GM23338 (cell line): ENCODE measurements around the gene PSORS1C1. TPM values are rescaled to one million over a fixed set of nuclear protein-coding genes. Genes with fewer than 3 reads are reported as not detected.

Experiments used
- ATAC-seq: fragments of 200-7000 bp; cut with Tn5 transposase; 3 replicates; pipeline ENCODE4 v1.9.1; 2020
- DNase-seq: peaks from one replicate; pipeline ENCODE4 v3.0.0-alpha.2; 2015; ENCODE audit warnings: low spot score
- H2AFZ ChIP-seq: fragments of 200-600 bp; sonication (generic); 2 replicates; pipeline ENCODE4 v1.8.0; 2016; ENCODE audit warnings: antibody characterized with exemption, mild to moderate bottlenecking, moderate library complexity
- H3F3A ChIP-seq: fragments of 200-600 bp; sonication (generic); replicated peaks from 2 replicates; pipeline ENCODE4 v1.8.0; 2017; ENCODE audit warnings: antibody characterized with exemption, mixed run types, low read depth
- H3K27ac ChIP-seq: fragments of 200-600 bp; sonication (generic); 2 replicates; pipeline ENCODE4 v1.6.1; 2016; ENCODE audit warnings: low read depth
- H3K27me3 ChIP-seq: fragments of 200-600 bp; sonication (generic); 2 replicates; pipeline ENCODE4 v1.8.0; 2016; ENCODE audit warnings: mild to moderate bottlenecking, mixed run types, moderate library complexity; ENCODE audit not compliant: insufficient read depth
- H3K36me3 ChIP-seq: fragments of 200-600 bp; sonication (generic); 2 replicates; pipeline ENCODE4 v1.8.0; 2016; ENCODE audit warnings: mild to moderate bottlenecking; ENCODE audit not compliant: insufficient read depth
- H3K4me1 ChIP-seq: fragments of 200-600 bp; sonication (generic); 2 replicates; pipeline ENCODE4 v1.8.0; 2016; ENCODE audit warnings: mild to moderate bottlenecking, moderate library complexity; ENCODE audit not compliant: insufficient read depth
- H3K4me2 ChIP-seq: fragments of 200-600 bp; sonication (generic); 2 replicates; pipeline ENCODE4 v1.7.1; 2017; ENCODE audit warnings: mixed run types
- H3K4me3 ChIP-seq: fragments of 200-600 bp; sonication (generic); 2 replicates; pipeline ENCODE4 v1.6.1; 2016; ENCODE audit warnings: mixed run types
- H3K79me2 ChIP-seq: fragments of 200-600 bp; sonication (generic); replicated peaks from 2 replicates; pipeline ENCODE4 v1.8.0; 2017; ENCODE audit warnings: mild to moderate bottlenecking; ENCODE audit not compliant: insufficient read depth
- H3K9me2 ChIP-seq: fragments of 200-600 bp; sonication (generic); 2 replicates; pipeline ENCODE4 v1.8.0; 2017; ENCODE audit not compliant: insufficient read depth
- H4K20me1 ChIP-seq: fragments of 200-600 bp; sonication (generic); replicated peaks from 2 replicates; pipeline ENCODE4 v1.8.0; 2017; ENCODE audit warnings: mild to moderate bottlenecking; ENCODE audit not compliant: insufficient read depth
- H3K27ac Mint-ChIP-seq: 2 replicates; pipeline ENCODE4 v1.8.0; 2020; ENCODE audit warnings: inconsistent platforms, mild to moderate bottlenecking, moderate library complexity, mixed read lengths
- H3K27me3 Mint-ChIP-seq: 3 replicates; pipeline ENCODE4 v1.8.0; 2022; ENCODE audit warnings: low read depth, mild to moderate bottlenecking, moderate library complexity, mixed read lengths, inconsistent platforms; ENCODE audit not compliant: insufficient read depth, poor library complexity
- H3K36me3 Mint-ChIP-seq: 3 replicates; pipeline ENCODE4 v1.8.0; 2021; ENCODE audit warnings: low read depth, mild to moderate bottlenecking, inconsistent platforms, moderate library complexity, mixed read lengths
- H3K4me1 Mint-ChIP-seq: 3 replicates; pipeline ENCODE4 v1.8.0; 2020; ENCODE audit warnings: mild to moderate bottlenecking, inconsistent platforms, mixed read lengths
- H3K4me3 Mint-ChIP-seq: 3 replicates; pipeline ENCODE4 v1.8.0; 2021; ENCODE audit warnings: moderate library complexity, mild to moderate bottlenecking, inconsistent platforms, mixed read lengths
- H3K9me3 Mint-ChIP-seq: 3 replicates; pipeline ENCODE4 v1.8.0; 2020; ENCODE audit warnings: moderate library complexity, mild to moderate bottlenecking, inconsistent platforms, mixed read lengths
- CREB1 ChIP-seq: fragments of 250-450 bp; sonication (Bioruptor Pico); IDR thresholded peaks from 2 replicates; pipeline ENCODE4 v1.5.0; 2020; ENCODE audit warnings: low read depth, mild to moderate bottlenecking, moderate library complexity
- CTCF ChIP-seq, 2 experiments: fragments of 200-600 bp in 1 of 2; sonication (generic) in 1 of 2; conservative IDR thresholded peaks; 2 replicates each; pipeline versions ENCODE4 v1.5.1 to v1.6.1; 2016 to 2017; ENCODE audit warnings: antibody characterized with exemption in 2 of 2, low read depth in 2 of 2, mild to moderate bottlenecking in 2 of 2, moderate library complexity in 1 of 2
- ETS1 ChIP-seq: IDR thresholded peaks from 2 replicates; pipeline ENCODE4 v1.6.1; 2016; ENCODE audit warnings: antibody characterized with exemption
- EZH2 ChIP-seq: fragments of 200-600 bp; sonication (generic); IDR thresholded peaks from one replicate; pipeline ENCODE4 v1.8.0; 2017; ENCODE audit warnings: antibody characterized with exemption, mild to moderate bottlenecking, low read depth; ENCODE audit not compliant: unreplicated experiment
- EZH2phosphoT487 ChIP-seq: fragments of 200-600 bp; sonication (generic); IDR thresholded peaks from one replicate; pipeline ENCODE4 v1.8.1; 2018; ENCODE audit warnings: antibody characterized with exemption; ENCODE audit not compliant: unreplicated experiment
- JUNB ChIP-seq: IDR thresholded peaks from one replicate; pipeline ENCODE4 v1.6.1; 2016; ENCODE audit warnings: antibody characterized with exemption; ENCODE audit not compliant: unreplicated experiment
- NANOG ChIP-seq: IDR thresholded peaks from 2 replicates; pipeline ENCODE4 v1.6.1; 2016; ENCODE audit warnings: antibody characterized with exemption, borderline replicate concordance
- POLR2AphosphoS5 ChIP-seq: IDR thresholded peaks from 2 replicates; pipeline ENCODE4 v1.6.1; 2016; ENCODE audit warnings: antibody characterized with exemption, low read depth
- REST ChIP-seq: IDR thresholded peaks from one replicate; pipeline ENCODE4 v1.6.1; 2018; ENCODE audit warnings: antibody characterized with exemption; ENCODE audit not compliant: unreplicated experiment
- STAT1 ChIP-seq: IDR thresholded peaks from one replicate; pipeline ENCODE4 v1.6.1; 2016; ENCODE audit warnings: antibody characterized with exemption; ENCODE audit not compliant: unreplicated experiment
- ZNF114 ChIP-seq: fragments of 250-450 bp; sonication (Bioruptor Pico); IDR thresholded peaks from 2 replicates; pipeline ENCODE4 v1.5.0; 2020; ENCODE audit warnings: mild to moderate bottlenecking, moderate library complexity
- ZNF331 ChIP-seq: fragments of 250-450 bp; sonication (Bioruptor Pico); IDR thresholded peaks from 2 replicates; pipeline ENCODE4 v1.5.0; 2020; ENCODE audit warnings: low read depth, mild to moderate bottlenecking, moderate library complexity
- ZNF462 ChIP-seq: fragments of 250-450 bp; sonication (Bioruptor Pico); IDR thresholded peaks from 2 replicates; pipeline ENCODE4 v1.5.0; 2020; ENCODE audit warnings: mild to moderate bottlenecking, moderate library complexity
- polyA plus RNA-seq: library from polyadenylated mRNA; unstranded; fragments of >200 nt; fragmentation: Nextera tagmentation; extraction: Ambion mirVana; gene quantifications from 2 replicates; pipeline ENCODE4 v1.2.1, GENCODE V29; 2016
- total RNA-seq: library from RNA; depleted of rRNA; stranded (reverse); fragments of >200 nt; shearing (Covaris generic); gene quantifications from 2 replicates; pipeline ENCODE4 v1.2.3, GENCODE V29; 2014

Gene PSORS1C1
- total and polyA plus RNA-seq, 2 experiments from 2014 or later, result not detected

- peaks cover 42% of the 10 kb centered on the region for H3K36me3 Mint-ChIP-seq
- H3F3A ChIP-seq, result no peaks in the 10 kb centered on the region
- H3K27me3 ChIP-seq, result no peaks in the 10 kb centered on the region
- H3K79me2 ChIP-seq, result no peaks in the 10 kb centered on the region
- no peak overlapping the region for H3K4me3 Mint-ChIP-seq
- H2AFZ ChIP-seq, result no peak overlapping the region
- H3K36me3 ChIP-seq, result peaks cover 7% of the 10 kb centered on the region
- no peaks in the 10 kb centered on the region for H3K9me2 ChIP-seq
- H4K20me1 ChIP-seq, result no peaks in the 10 kb centered on the region
- peaks cover 1% of the 10 kb centered on the region; the same call in 1 of the 3 replicates for H3K9me3 Mint-ChIP-seq
- H3K4me1 ChIP-seq, result no peaks in the 10 kb centered on the region; the same call in 1 of the 2 replicates
- H3K4me3 ChIP-seq, result no peak overlapping the region
- no peak overlapping the region for H3K4me2 ChIP-seq
- H3K4me1 Mint-ChIP-seq, result peaks cover 22% of the 10 kb centered on the region
- no peak overlapping the region for H3K27ac Mint-ChIP-seq
- no peak for ATAC-seq
- DNase-seq, result no peak
- peaks cover 10% of the 10 kb centered on the region for H3K27me3 Mint-ChIP-seq
- H3K27ac ChIP-seq, result no peak overlapping the region
- TF ChIP-seq POLR2AphosphoS5 (no peak), EZH2 (no peak), STAT1 (no peak), ETS1 (no peak), CREB1 (CRISPR knock-in tag) (no peak), ZNF114 (CRISPR knock-in tag) (no peak), NANOG (no peak), REST (no peak), ZNF462 (CRISPR knock-in tag) (no peak), JUNB (no peak), ZNF331 (CRISPR knock-in tag) (no peak), CTCF (conservative IDR thresholded peaks at IDR 0.05; ENCODE audit: low read depth in 2 of 2) (no peak), EZH2phosphoT487 (no peak)
These were observed 30.4 kb downstream of the PSORS1C1 start for GRCh38 chr6:31144970-31145340.
